Left ventricle myocardium inferior (tissue), 1 donor: ENCODE measurements around the gene ALX4. TPM values are rescaled to one million over a fixed set of nuclear protein-coding genes. Genes with fewer than 3 reads are reported as not detected.

Experiments
- DNase-seq: peaks from one replicate; pipeline ENCODE4 v3.0.0-alpha.2; 2020
- H3K27ac ChIP-seq: fragments of 200-600 bp; replicated peaks from 2 replicates; pipeline ENCODE4 v1.8.0; 2021
- H3K27me3 ChIP-seq: fragments of 200-600 bp; 2 replicates; pipeline ENCODE4 v1.8.0; 2021; ENCODE audit warnings: low read depth
- H3K36me3 ChIP-seq: fragments of 200-600 bp; 2 replicates; pipeline ENCODE4 v1.8.0; 2021
- H3K4me1 ChIP-seq: fragments of 200-600 bp; 2 replicates; pipeline ENCODE4 v1.8.0; 2021
- H3K4me3 ChIP-seq: fragments of 200-600 bp; 2 replicates; pipeline ENCODE4 v1.8.0; 2021; ENCODE audit warnings: mild to moderate bottlenecking, moderate library complexity
- H3K9me3 ChIP-seq: fragments of 200-600 bp; replicated peaks from 2 replicates; pipeline ENCODE4 v1.8.0; 2021
- intact Hi-C: fragments of 100-400 bp; cut with micrococcal nuclease; formaldehyde crosslinking; loops from one replicate; pipeline ENCODE4 v1.11.0; 2022
- total RNA-seq: library from RNA; stranded (reverse); fragmentation: NEBNext Ultra II Directional; extraction: Animal tissue kit (Norgen Biotek cat#: 25700); gene quantifications from one replicate; pipeline ENCODE4 v1.2.1, GENCODE V29; 2021
- TF ChIP-seq, protein P1 (sequence below): fragments of 200-600 bp; IDR thresholded peaks from 2 replicates; pipeline ENCODE4 v1.8.0; 2021; ENCODE audit warnings: antibody characterized with exemption, mild to moderate bottlenecking, borderline replicate concordance
- donor health status: DM: no; HTN: yes; CAD: no; lungs with severe emphysema.

ALX4 gene
- total RNA-seq, 1 donor from 2014 or later = not detected

DNA sequence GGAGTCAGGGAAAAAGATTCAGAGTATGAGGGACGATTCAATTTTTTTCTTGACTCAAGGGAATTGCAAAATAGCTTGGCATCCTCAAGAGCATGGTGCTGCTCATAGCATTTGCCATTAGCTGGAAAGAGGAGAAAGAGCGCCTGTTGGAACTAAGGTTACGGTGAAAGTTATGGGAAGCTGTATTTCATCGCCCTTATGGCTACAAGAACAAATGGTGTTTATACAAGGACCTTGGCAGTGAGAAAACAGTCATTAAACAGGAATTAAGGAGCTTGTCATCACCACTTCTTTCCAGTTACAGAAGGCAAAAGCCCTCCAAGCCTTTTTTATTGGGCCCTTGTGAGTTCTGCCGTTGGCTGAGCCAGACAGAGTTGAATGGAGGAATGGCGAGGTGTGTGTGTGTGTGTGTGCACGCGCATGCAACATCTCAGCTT is 74.2 kb downstream of the ALX4 start:
- TF ChIP-seq, protein P1, sequence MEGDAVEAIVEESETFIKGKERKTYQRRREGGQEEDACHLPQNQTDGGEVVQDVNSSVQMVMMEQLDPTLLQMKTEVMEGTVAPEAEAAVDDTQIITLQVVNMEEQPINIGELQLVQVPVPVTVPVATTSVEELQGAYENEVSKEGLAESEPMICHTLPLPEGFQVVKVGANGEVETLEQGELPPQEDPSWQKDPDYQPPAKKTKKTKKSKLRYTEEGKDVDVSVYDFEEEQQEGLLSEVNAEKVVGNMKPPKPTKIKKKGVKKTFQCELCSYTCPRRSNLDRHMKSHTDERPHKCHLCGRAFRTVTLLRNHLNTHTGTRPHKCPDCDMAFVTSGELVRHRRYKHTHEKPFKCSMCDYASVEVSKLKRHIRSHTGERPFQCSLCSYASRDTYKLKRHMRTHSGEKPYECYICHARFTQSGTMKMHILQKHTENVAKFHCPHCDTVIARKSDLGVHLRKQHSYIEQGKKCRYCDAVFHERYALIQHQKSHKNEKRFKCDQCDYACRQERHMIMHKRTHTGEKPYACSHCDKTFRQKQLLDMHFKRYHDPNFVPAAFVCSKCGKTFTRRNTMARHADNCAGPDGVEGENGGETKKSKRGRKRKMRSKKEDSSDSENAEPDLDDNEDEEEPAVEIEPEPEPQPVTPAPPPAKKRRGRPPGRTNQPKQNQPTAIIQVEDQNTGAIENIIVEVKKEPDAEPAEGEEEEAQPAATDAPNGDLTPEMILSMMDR = no peak
- no peak for DNase-seq
- H3K36me3 ChIP-seq = peaks cover 21% of the 10 kb centered on the region
- no peaks in the 10 kb centered on the region for H3K27me3 ChIP-seq
- no peak overlapping the region for H3K27ac ChIP-seq
- H3K4me3 ChIP-seq = no peak overlapping the region
- no peaks in the 10 kb centered on the region for H3K9me3 ChIP-seq
- peaks cover 15% of the 10 kb centered on the region for H3K4me1 ChIP-seq
- intact Hi-C loops = no loop called here

DNA sequence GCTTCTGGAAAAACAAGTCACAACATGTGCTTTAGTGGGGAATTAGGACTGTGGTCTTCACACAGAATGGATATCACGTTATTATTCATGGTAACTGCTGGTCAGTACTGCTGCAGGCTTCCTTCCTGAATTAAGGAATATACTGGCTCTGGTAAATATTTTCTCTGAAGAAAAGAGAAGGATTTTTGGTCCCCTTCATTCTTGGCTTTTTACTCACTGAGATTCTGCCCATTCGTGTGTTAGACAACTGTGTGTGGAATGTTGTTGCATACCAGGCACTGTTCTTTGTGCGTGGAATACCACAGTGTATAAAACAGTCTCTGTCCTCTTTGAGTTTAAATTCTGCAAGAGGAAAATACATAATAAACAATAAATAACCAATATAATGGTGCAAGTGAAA is 80.3 kb downstream of the ALX4 start:
- intact Hi-C loops = no loop called here
- Histone ChIP-seq H3K4me1 (peaks cover 17% of the 10 kb centered on the region), H3K4me3 (no peak overlapping the region), H3K9me3 (no peaks in the 10 kb centered on the region), H3K27me3 (no peaks in the 10 kb centered on the region), H3K36me3 (peaks cover 3% of the 10 kb centered on the region), H3K27ac (no peak overlapping the region)
- TF ChIP-seq, protein P1 = no peak
- DNase-seq = no peak

DNA sequence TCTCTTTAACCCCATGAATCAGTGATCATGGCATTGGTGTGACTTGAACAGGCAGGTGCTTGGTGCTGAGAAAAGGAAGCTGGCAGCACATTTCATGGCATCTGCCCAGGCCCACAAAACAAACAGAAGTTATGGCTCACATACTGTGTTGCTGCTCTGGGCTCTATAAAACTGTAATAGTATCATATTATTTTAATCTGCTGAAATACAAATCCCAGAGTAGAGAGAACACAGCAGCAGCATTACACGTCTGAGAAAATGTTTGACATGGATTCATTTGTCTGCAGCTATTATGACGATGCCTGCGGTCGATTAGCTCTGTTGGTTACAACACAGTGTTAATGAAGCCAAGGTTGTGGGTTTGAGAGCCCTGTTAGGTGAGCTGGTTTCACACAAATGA is 80.8 kb downstream of the ALX4 start:
- H3K4me3 ChIP-seq = no peak overlapping the region
- DNase-seq = no peak
- H3K9me3 ChIP-seq = no peaks in the 10 kb centered on the region
- no peak overlapping the region for H3K27ac ChIP-seq
- no peaks in the 10 kb centered on the region for H3K27me3 ChIP-seq
- peaks cover 17% of the 10 kb centered on the region for H3K4me1 ChIP-seq
- peaks cover 3% of the 10 kb centered on the region for H3K36me3 ChIP-seq
- intact Hi-C loops = no loop called here
- TF ChIP-seq, protein P1 = no peak

DNA sequence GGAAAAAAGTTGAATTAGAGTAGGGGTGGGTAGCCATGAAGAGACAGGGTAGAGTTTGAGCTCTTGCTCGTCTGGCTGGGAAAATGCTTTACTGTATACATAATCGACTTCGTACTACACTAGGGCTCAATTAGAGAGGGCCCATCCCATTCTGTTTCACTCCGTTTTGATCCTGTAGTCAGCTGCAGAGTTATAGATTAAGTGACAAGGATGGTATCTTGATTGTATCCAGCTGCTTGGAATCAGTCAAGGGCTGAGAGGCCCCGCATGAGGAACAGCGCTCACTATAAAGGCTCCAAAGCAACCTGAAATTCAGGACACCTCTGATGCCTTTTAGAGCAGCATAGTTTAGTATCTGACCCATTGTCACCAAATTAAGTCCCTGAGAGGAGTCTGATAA is 81.6 kb downstream of the ALX4 start:
- Histone ChIP-seq H3K36me3 (peaks cover 3% of the 10 kb centered on the region), H3K27ac (no peak overlapping the region), H3K4me3 (no peak overlapping the region), H3K27me3 (no peaks in the 10 kb centered on the region), H3K4me1 (peaks cover 17% of the 10 kb centered on the region), H3K9me3 (no peaks in the 10 kb centered on the region)
- TF ChIP-seq, protein P1 = no peak
- intact Hi-C loops = no loop called here
- DNase-seq = no peak

DNA sequence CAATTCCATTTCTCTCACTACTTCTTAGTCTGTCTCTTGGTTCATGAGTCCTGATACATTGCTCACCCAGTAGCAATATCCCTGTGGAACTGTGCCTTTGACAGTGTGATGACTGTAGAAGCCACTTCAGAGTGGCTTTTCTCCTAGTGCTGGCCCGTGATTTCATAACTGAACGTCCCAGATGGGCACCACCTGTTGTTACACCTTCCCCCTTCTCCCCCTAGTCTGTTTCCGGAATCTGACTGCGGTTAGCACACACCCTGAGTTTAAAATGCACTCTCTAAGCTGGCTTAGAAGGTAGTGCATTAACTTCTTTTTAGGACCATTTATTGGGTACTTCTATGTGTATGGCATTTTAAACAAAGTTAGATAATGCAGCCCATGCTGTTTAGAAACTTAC is 83.0 kb downstream of the ALX4 start:
- Histone ChIP-seq H3K4me1 (peaks cover 19% of the 10 kb centered on the region), H3K9me3 (no peaks in the 10 kb centered on the region), H3K36me3 (peaks cover 3% of the 10 kb centered on the region), H3K27ac (no peak overlapping the region), H3K27me3 (no peaks in the 10 kb centered on the region), H3K4me3 (no peak overlapping the region)
- intact Hi-C loops = no loop called here
- TF ChIP-seq, protein P1 = no peak
- DNase-seq = no peak

DNA sequence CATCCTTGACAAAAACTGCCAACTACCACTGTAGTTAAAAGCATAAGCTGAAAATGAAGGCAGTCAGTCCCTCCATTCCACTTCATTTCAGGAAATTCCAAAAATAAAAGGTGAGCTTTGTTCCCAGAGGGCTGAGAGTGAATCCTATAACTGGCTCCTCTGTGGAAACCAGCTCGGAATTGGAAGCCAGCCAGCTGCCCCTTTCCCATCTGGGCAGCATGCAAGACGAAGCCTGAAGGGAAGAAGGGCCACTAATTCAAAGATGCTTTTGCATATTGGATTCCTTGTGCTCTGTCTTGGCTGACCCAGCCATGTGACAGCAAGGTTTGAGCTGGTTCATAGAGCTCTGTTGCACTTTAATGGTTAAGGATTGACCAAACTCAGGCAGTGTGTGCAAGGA is 83.4 kb downstream of the ALX4 start:
- Histone ChIP-seq H3K36me3 (peaks cover 3% of the 10 kb centered on the region), H3K27ac (no peak overlapping the region), H3K9me3 (no peaks in the 10 kb centered on the region), H3K4me3 (no peak overlapping the region), H3K4me1 (peaks cover 24% of the 10 kb centered on the region), H3K27me3 (no peaks in the 10 kb centered on the region)
- TF ChIP-seq, protein P1 = no peak
- no peak for DNase-seq
- intact Hi-C loops = no loop called here
